Ureter (tissue), 1 donor: ENCODE measurements around the gene CCM2L. TPM values are rescaled to one million over a fixed set of nuclear protein-coding genes. Genes with fewer than 3 reads are reported as not detected.
"Not testable (repeated sequence)": the region's sequence is repeated elsewhere in the genome, so short reads cannot be mapped to it uniquely, and the experiment has no call there.

Source experiments
- DNase-seq: peaks from one replicate; pipeline ENCODE4 v3.0.0-alpha.2; 2020; ENCODE audit warnings: low spot score
- total RNA-seq: library from RNA; stranded (reverse); gene quantifications from one replicate; pipeline ENCODE4 v1.2.4, GENCODE V29; 2023
- donor health status: DM: yes; HTN: yes; CAD: no.

The CCM2L gene
- total RNA-seq, 1 donor from 2014 or later: 8.2 TPM

GRCh38 chr20:32028647-32029372, 18.6 kb downstream of the CCM2L start:
- no peak for DNase-seq

- DNase-seq: no peak
These were observed 19.3 kb downstream of the CCM2L start for GRCh38 chr20:32029561-32029960.

- peak; percentile 80 for DNase-seq
These were observed 21.0 kb downstream of the CCM2L start for GRCh38 chr20:32031007-32031958.

- DNase-seq: no peak
These were observed 23.1 kb downstream of the CCM2L start for GRCh38 chr20:32033316-32033715.

GRCh38 chr20:32033721-32034120, 23.5 kb downstream of the CCM2L start:
- not testable (repeated sequence) for DNase-seq

GRCh38 chr20:32034581-32035425, 24.6 kb downstream of the CCM2L start:
- no peak for DNase-seq

GRCh38 chr20:32035426-32035779, 25.2 kb downstream of the CCM2L start:
- DNase-seq: no peak

- DNase-seq: no peak
These were observed 26.0 kb downstream of the CCM2L start for GRCh38 chr20:32036252-32036651.

- DNase-seq: no peak
These were observed 26.7 kb downstream of the CCM2L start for GRCh38 chr20:32036716-32037485.

- DNase-seq: no peak
These were observed 27.7 kb downstream of the CCM2L start for GRCh38 chr20:32037929-32038328.

GRCh38 chr20:32040142-32040953, 30.1 kb downstream of the CCM2L start:
- peak; percentile 58 for DNase-seq

- DNase-seq: no peak
These were observed 35.8 kb downstream of the CCM2L start for GRCh38 chr20:32045999-32046398.

GRCh38 chr20:32050324-32050841, 40.1 kb downstream of the CCM2L start:
- no peak for DNase-seq

GRCh38 chr20:32050851-32051556, 40.8 kb downstream of the CCM2L start:
- no peak for DNase-seq

GRCh38 chr20:32051720-32052089, 41.5 kb downstream of the CCM2L start:
- no peak for DNase-seq

- DNase-seq: no peak
These were observed 42.0 kb downstream of the CCM2L start, which contains the start of gene HCK for GRCh38 chr20:32052090-32052777. Gene HCK (plus strand): TSS chr20:32052242.

- no peak for DNase-seq
These were observed 42.6 kb downstream of the CCM2L start for GRCh38 chr20:32052778-32053362.

GRCh38 chr20:32053648-32054047, 43.4 kb downstream of the CCM2L start:
- no peak for DNase-seq
